Osteoblast (primary cell): Measurements from ENCODE around the gene SCAANT1. TPM values are rescaled to one million over a fixed set of nuclear protein-coding genes. Genes with fewer than 3 reads are reported as not detected.

Experiments used
- DNase-seq: peaks from one replicate; pipeline ENCODE4 v3.0.0; 2011; ENCODE audit warnings: low spot score, mixed read lengths; ENCODE audit not compliant: insufficient read length; ENCODE audit errors: missing footprints
- H2AFZ ChIP-seq: 2 replicates; pipeline ENCODE4 v1.6.0; 2011; ENCODE audit warnings: mild to moderate bottlenecking, low read length
- H3K27ac ChIP-seq: 2 replicates; pipeline ENCODE4 v1.5.1; 2011; ENCODE audit warnings: mild to moderate bottlenecking, low read depth, low read length, moderate library complexity
- H3K27me3 ChIP-seq: 2 replicates; pipeline ENCODE4 v1.6.0; 2012; ENCODE audit warnings: mild to moderate bottlenecking, control low read depth, inconsistent platforms, low read length, moderate library complexity; ENCODE audit not compliant: insufficient read depth
- H3K36me3 ChIP-seq: 2 replicates; pipeline ENCODE4 v1.5.1; 2011; ENCODE audit warnings: mild to moderate bottlenecking, low read length, control low read depth, moderate library complexity; ENCODE audit not compliant: insufficient read depth
- H3K4me1 ChIP-seq: 2 replicates; pipeline ENCODE4 v1.5.1; 2011; ENCODE audit warnings: mild to moderate bottlenecking, low read length, control low read depth, moderate library complexity; ENCODE audit not compliant: insufficient read depth
- H3K4me2 ChIP-seq: 2 replicates; pipeline ENCODE4 v1.6.0; 2011; ENCODE audit warnings: mild to moderate bottlenecking, low read length; ENCODE audit not compliant: insufficient read depth
- H3K4me3 ChIP-seq: fragments of 200-600 bp; sonication (generic); 3 replicates; pipeline ENCODE4 v1.5.1; 2012; ENCODE audit warnings: mild to moderate bottlenecking, low read length, inconsistent platforms; ENCODE audit not compliant: insufficient read depth
- H3K79me2 ChIP-seq: 2 replicates; pipeline ENCODE4 v1.6.0; 2012; ENCODE audit warnings: mild to moderate bottlenecking, low read length, control low read depth, inconsistent platforms; ENCODE audit not compliant: insufficient read depth
- H3K9me3 ChIP-seq: 2 replicates; pipeline ENCODE4 v1.5.1; 2011; ENCODE audit warnings: low read depth, low read length, control low read depth
- H4K20me1 ChIP-seq: 2 replicates; pipeline ENCODE4 v1.6.0; 2012; ENCODE audit warnings: mild to moderate bottlenecking, low read length, control low read depth; ENCODE audit not compliant: insufficient read depth
- CTCF ChIP-seq: IDR thresholded peaks from 2 replicates; pipeline ENCODE4 v1.5.1; 2011; ENCODE audit warnings: mild to moderate bottlenecking, low read depth, low read length, moderate library complexity; ENCODE audit errors: extremely low read depth
- total RNA-seq: library from RNA; depleted of rRNA; stranded (reverse); fragments of >200 nt; gene quantifications from 2 replicates; pipeline ENCODE4 v1.2.3, GENCODE V29; 2012

SCAANT1 gene
- total RNA-seq, 1 donor = not detected

DNA sequence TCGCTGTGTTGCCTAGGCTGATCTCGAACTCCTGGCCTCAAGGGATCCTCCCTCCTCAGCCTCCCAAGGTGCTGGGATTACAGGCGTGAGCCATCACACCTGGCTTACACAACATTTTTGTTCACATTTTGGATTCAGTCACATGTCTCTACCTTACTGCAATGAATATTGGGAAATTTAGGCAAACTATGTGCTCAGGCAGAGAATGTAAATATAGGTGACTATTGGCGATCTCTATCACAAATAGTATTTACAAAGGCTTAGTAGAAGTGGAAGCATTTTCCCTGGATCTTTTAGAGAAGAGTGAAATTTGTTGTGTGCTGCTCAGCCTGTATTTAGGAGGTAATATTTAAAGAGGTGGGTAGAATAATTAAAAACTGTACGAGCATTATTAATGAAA, 20.7 kb downstream of the SCAANT1 start:
- TF ChIP-seq CTCF = no peak
- H3K27me3 ChIP-seq = no peaks in the 10 kb centered on the region
- no peak overlapping the region for H3K4me3 ChIP-seq
- H2AFZ ChIP-seq = no peak overlapping the region
- H3K27ac ChIP-seq = no peak overlapping the region
- peaks cover 12% of the 10 kb centered on the region for H3K4me1 ChIP-seq
- H4K20me1 ChIP-seq = peaks cover 12% of the 10 kb centered on the region
- DNase-seq = no peak
- H3K4me2 ChIP-seq = no peak overlapping the region
- H3K36me3 ChIP-seq = no peaks in the 10 kb centered on the region
- H3K9me3 ChIP-seq = no peaks in the 10 kb centered on the region
- peaks cover 65% of the 10 kb centered on the region for H3K79me2 ChIP-seq

- Histone ChIP-seq H2AFZ (no peak overlapping the region), H3K27ac (no peak overlapping the region), H3K79me2 (peaks cover 66% of the 10 kb centered on the region), H3K4me1 (no peaks in the 10 kb centered on the region), H3K27me3 (no peaks in the 10 kb centered on the region), H3K4me3 (no peak overlapping the region), H3K4me2 (no peak overlapping the region), H4K20me1 (peaks cover 18% of the 10 kb centered on the region), H3K36me3 (no peaks in the 10 kb centered on the region), H3K9me3 (no peaks in the 10 kb centered on the region)
- no peak for TF ChIP-seq CTCF
- no peak for DNase-seq
These were observed 25.3 kb downstream of the SCAANT1 start for GRCh38 chr3:63886858-63887257.

- Histone ChIP-seq H3K9me3 (no peaks in the 10 kb centered on the region), H3K4me1 (peaks cover 25% of the 10 kb centered on the region), H3K36me3 (no peaks in the 10 kb centered on the region), H3K27me3 (no peaks in the 10 kb centered on the region), H3K27ac (no peak overlapping the region), H3K4me3 (no peak overlapping the region), H2AFZ (no peak overlapping the region), H3K79me2 (peaks cover 87% of the 10 kb centered on the region), H4K20me1 (peaks cover 37% of the 10 kb centered on the region), H3K4me2 (no peak overlapping the region)
- no peak for DNase-seq
- no peak for TF ChIP-seq CTCF
These were observed 31.5 kb downstream of the SCAANT1 start for GRCh38 chr3:63880653-63881052.

GRCh38 chr3:63878394-63879060, 33.7 kb downstream of the SCAANT1 start:
- Histone ChIP-seq H3K79me2 (peaks cover 93% of the 10 kb centered on the region), H3K4me3 (no peak overlapping the region), H3K27me3 (no peaks in the 10 kb centered on the region), H3K4me2 (peak overlapping the region; percentile 25), H3K27ac (no peak overlapping the region), H3K4me1 (peaks cover 25% of the 10 kb centered on the region), H4K20me1 (peaks cover 50% of the 10 kb centered on the region), H3K36me3 (no peaks in the 10 kb centered on the region), H3K9me3 (no peaks in the 10 kb centered on the region), H2AFZ (no peak overlapping the region)
- DNase-seq = no peak
- TF ChIP-seq CTCF = no peak
